HG03039 (cell line): ENCODE data around the gene DRAP1.
"Not testable (repeated sequence)": the region's sequence is repeated elsewhere in the genome, so short reads cannot be mapped to it uniquely, and the experiment has no call there.

ENCODE experiments used
- ATAC-seq: cut with Tn5 transposase; IDR thresholded peaks from one replicate; pipeline ENCODE4 v1.9.1; 2021; ENCODE audit warnings: mild to moderate bottlenecking, moderate library complexity; ENCODE audit not compliant: unreplicated experiment

Gene DRAP1

DNA sequence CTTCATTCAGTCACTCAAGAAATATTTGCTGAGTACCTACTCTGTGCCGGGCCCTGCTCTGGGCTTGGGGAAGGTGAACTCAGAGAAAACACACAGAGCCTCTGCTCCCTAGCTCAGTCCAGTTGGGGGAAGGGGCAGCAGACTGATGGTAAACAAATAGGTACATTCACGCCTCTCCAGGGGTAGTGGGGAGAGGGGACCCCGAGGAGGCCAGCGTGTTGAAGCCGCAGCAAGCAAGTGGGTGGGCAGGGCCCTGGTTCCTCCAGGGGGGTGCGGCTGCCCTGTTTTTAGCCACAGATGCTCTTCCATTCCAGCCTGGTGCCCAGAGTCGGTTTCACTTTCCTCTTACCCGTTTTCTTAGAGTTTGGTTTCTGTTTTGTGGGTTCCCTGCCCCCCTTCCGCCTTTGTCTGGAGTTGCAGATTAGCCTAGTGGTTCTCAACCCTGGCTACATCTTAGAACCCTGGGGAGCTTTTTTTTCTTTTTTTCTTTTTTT is 8.7 kb downstream of the DRAP1 start:
- no peak for ATAC-seq

GRCh38 chr11:65928667-65929066 is 9.4 kb downstream of the DRAP1 start:
- no peak for ATAC-seq

DNA sequence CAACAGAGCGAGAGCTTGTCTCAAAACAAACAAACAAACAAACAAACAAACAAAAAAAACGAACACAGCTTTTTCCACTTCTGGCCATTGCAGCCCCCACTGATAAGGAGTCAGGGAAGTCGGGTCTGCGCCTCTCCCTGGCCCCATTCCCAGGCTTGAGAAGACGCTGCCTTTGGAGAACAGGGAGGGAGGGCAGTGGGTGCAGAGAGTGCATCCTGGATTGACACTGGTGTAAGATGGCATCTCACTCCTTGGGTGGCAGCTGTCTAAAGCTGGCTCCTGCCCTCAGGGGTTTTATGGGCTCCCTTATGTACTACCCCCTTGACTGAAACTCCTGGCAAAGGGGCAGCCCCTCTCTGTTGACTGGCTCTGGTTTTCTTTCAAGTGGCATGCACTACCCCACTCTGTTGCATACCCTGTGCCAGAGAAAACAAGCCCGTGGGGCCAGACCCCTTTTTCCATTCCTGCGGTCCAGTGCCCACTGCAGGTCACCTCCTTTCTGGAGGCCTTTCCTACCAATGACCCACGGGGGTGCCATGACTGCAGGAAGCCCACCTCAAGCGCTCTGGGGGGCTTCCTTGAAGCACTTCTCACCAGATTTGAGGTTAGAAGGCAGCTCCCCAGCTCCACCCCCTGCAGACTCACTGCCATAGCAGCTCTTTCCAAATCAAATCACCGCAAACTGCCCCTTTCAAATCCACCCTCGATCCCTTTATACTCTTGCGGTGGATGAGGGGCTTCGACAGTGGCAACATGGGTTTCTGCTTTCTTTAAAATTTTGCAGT is 12.7 kb downstream of the DRAP1 start:
- ATAC-seq: no peak

- ATAC-seq: no peak
These were observed 13.3 kb downstream of the DRAP1 start for GRCh38 chr11:65932558-65932919.

GRCh38 chr11:65934014-65934413 is 14.8 kb downstream of the DRAP1 start:
- ATAC-seq: no peak

DNA sequence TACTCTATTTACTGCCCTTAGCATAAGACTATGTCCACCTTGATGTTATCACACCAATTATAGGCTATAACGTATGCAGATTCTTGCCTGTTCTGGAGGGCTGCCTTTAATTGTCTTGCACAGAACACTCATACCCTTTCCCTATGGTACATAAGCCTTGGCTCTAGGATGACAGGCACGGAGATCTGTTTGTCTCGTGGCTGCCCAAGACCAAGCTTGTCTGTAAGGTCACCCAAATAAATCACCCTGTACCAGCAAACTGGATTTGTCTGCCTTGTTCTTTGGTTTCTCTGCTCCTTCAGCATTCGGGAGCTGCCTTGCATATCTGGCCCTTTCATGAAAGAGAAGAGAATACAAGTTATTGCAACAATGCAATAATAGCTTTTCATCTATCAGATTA is 18.5 kb downstream of the DRAP1 start:
- ATAC-seq: no peak

GRCh38 chr11:65941720-65942310 is 22.6 kb downstream of the DRAP1 start:
- no peak for ATAC-seq

GRCh38 chr11:65942531-65942930 is 23.3 kb downstream of the DRAP1 start:
- no peak for ATAC-seq

DNA sequence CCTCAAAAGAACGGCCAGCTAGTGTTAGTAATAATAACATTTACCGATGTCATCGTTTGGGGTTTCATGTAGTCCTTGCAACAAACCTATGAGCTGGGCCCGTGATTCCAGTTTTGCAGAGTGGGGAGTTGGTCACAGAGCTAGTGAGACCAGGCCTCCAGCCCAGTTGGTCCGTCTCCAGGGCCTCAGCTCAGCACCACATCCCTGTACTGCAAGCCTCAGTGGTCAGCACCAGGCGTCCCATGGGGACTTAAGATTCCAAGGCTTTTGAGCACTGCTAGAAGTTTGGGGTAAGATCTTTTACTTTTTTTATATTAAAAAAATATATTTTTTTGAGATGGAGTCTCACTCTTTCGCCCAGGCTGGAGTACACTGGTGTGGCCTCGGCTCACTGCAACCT is 25.0 kb downstream of the DRAP1 start:
- no peak for ATAC-seq

DNA sequence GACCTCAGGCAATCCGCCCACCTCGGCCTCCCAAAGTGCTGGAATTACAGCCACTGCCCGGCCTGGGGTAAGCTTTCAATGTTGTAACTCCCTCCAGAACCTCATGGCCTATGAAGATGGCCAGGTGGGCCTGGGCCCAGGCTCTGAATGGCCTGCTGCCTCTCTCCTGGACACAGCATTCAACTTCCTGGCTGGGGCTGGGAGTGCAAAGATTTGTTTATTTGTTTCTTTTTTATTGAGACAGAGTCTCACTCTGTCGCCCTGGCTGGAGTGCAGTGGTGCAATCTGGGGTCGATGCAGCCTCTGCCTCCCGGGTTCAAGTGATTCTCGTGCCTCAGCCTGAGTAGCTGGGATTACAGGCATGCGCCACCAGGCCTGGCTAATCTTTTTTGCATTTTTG is 25.5 kb downstream of the DRAP1 start:
- ATAC-seq: no peak

DNA sequence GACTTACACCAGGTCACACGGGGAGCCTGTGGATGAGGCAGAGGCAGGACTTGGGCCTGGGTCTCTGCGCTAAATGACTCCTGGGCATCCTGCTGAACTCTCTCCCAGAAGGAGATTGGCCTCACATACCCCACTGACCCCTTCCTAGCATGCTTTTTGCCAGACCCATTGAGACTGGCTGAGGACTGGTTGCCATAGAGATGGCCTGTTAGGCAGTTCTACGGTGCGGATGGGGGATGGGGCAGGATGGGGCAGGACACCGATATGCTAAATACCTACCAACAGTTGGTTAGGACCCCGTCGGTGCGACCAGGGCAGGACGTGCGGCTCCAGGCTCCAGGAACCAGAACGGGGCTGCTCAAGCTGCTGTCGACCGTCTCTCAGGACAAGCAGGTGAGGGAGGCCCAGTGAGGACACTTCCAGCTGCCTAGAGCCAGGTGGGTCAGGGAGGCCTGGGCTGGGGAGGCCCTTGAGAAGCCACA is 26.2 kb downstream of the DRAP1 start, which contains the start of gene TSGA10IP:
TSS of gene TSGA10IP (plus strand) at position 51 of the 482 bp plus-strand sequence. CDS start at position 247, 196 bp downstream.
- ATAC-seq: no peak

- ATAC-seq: no peak
These were observed 26.8 kb downstream of the DRAP1 start for GRCh38 chr11:65945941-65946558.

DNA sequence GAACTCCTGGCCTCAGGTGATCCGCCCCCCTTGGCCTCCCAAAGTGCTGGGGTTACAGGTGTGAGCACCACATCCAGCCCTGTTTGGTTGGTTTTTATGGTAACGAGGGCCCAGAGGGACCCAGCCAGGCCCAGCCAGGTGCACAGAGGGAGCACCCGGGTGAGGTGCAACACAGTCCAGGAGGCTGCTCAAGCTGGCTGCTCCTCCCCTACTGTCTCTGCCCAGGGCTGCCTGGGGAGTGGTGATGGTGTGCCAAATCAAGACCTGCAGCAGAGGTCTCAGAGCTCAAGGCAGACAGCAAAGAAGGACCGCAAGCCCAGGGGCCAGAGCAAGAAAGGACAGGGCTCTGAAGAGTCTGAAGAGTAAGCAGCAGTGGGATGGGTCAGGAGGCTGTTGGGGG is 27.4 kb downstream of the DRAP1 start:
- ATAC-seq: no peak

DNA sequence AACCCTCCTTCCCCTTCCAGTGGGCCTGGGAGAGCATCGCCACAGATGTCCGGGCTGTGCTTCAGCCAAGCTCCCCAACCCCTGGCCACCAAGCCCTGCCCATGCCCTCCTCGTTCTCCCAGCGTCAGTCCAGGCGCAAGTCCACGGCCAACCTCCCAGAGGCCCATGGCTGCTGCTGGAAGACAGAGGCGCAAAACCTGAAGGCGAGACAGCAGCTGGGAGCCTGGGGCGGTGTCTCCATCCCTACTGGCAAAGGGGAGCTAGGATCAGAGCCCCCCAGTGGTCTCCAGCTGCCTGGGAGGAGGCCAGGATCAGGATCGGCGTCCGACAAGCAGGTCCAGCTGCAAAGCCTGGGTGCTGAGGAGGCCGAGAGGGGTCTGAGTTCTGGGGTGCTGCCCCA is 27.9 kb downstream of the DRAP1 start:
- ATAC-seq: no peak

GRCh38 chr11:65947603-65948125 is 28.4 kb downstream of the DRAP1 start:
- ATAC-seq: no peak

DNA sequence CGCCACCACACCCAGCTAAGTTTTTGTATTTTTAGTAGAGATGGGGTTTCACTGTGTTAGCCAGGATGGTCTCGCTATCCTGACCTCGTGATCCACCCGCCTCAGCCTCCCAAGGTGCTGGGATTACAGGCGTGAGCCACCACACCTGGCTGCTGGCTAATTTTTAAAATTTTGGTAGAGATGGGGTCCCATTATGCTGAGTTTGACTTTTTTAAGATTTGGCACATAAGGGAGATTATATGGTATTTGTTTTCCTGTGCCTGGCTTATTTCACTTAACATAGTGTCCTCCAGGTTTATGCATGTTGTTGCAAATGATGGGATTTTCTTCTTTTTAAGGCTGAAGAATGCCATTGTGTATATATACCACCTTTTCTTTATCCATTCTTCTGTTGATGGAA is 31.5 kb downstream of the DRAP1 start:
- not testable (repeated sequence) for ATAC-seq

DNA sequence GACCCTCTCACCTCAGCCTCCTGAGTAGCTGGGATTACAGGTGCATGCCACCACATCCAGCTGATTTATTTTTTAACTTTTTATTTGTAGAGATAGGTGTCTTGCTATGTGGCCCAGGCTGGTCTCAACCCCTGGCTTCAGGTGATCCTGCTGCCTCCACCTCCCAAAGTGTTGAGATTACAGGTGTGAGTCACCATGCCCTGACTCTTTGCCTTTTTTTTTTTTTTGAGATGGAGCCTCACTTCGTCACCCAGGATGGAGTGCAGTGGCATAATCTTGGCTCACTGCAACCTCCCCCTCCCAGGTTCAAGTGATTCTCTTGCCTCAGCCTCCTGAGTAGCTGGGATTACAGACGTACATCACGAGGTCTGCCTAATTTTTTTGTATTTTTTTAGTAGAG is 32.4 kb downstream of the DRAP1 start:
- ATAC-seq: not testable (repeated sequence)

DNA sequence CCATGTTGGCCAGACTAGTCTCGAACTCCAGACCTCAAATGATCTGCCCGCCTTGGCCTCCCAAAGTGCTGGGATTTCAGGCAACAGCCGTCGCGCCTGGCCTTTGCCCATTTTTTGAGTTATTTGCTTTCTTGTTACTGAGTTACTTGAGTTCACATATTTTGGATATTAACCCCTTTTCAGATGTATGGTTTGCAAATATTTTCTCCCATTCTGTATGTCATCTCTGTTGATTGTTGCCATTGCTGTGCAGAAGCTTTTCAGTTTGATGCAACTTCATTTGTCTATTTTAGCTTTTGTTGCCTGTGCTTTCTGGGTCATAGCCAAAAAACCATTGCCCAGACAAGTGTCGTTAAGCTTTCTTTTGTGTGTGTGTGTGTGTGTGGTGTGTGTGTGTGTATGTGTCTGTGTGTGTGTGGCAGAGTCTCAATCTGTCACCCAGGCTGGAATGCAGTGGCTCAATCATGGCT is 32.9 kb downstream of the DRAP1 start:
- no peak for ATAC-seq

- ATAC-seq: no peak
These were observed 34.2 kb downstream of the DRAP1 start for GRCh38 chr11:65953471-65953870.

- no peak for ATAC-seq
These were observed 35.5 kb downstream of the DRAP1 start for GRCh38 chr11:65954771-65955170.

DNA sequence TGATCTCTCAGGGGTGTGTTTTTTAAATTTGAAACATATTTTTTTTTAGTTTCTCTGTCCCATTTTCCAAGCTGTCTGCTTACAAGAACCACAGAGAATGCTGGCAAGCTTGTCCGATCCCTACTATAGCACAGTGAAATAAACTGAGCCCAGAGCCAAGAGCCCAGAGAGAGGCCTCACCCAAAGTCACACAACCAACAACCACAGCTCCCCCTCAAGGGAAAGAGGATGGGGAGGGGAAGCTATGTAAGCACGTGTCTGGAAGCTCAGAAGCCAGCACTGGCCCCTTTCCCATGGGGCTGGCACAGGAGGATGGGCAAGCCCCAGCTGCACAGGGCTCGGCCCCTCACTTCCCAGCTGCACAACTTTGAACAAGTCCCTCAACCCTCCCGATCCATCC is 39.1 kb downstream of the DRAP1 start:
- ATAC-seq: no peak
